Aorta (tissue), 5 donors: Measurements from ENCODE around the gene AIFM1. TPM values are rescaled to one million over a fixed set of nuclear protein-coding genes. Genes with fewer than 3 reads are reported as not detected.

Experiments
- ATAC-seq: fragments of 200-7000 bp; cut with Tn5 transposase; one replicate; pipeline ENCODE4 v1.9.1; 2022; ENCODE audit warnings: moderate library complexity; ENCODE audit not compliant: low FRiP score
- DNase-seq, 2 donors: peaks; one replicate each; pipeline ENCODE4 v3.0.0-alpha.2; 2020
- H3K27ac ChIP-seq, 2 donors: one replicate each; pipeline ENCODE4 v1.5.1; 2013; ENCODE audit warnings: low read length in 2 of 2, mild to moderate bottlenecking in 2 of 2, moderate library complexity in 2 of 2, control low read depth in 1 of 2, inconsistent platforms in 1 of 2, low read depth in 1 of 2
- H3K27me3 ChIP-seq, 2 donors: one replicate each; pipeline ENCODE4 v1.6.1; 2013; ENCODE audit warnings: control low read depth in 1 of 2, low read length in 1 of 2, mild to moderate bottlenecking in 1 of 2, moderate library complexity in 1 of 2; ENCODE audit not compliant: insufficient read depth in 2 of 2, control insufficient read depth in 1 of 2
- H3K36me3 ChIP-seq, 2 donors: one replicate each; pipeline ENCODE4 v1.6.1; 2013; ENCODE audit warnings: control low read depth in 1 of 2, low read length in 1 of 2, mild to moderate bottlenecking in 1 of 2; ENCODE audit not compliant: insufficient read depth in 2 of 2, control insufficient read depth in 1 of 2
- H3K4me1 ChIP-seq, 2 donors: one replicate each; pipeline ENCODE4 v1.6.1; 2013; ENCODE audit warnings: low read length in 2 of 2, control low read depth in 1 of 2, mild to moderate bottlenecking in 1 of 2, moderate library complexity in 1 of 2; ENCODE audit not compliant: insufficient read depth in 2 of 2, control insufficient read depth in 1 of 2
- H3K4me3 ChIP-seq, 2 donors: one replicate each; pipeline ENCODE4 v1.5.1; 2013; ENCODE audit warnings: low read length in 2 of 2, control low read depth in 1 of 2, mild to moderate bottlenecking in 1 of 2
- H3K9me3 ChIP-seq: one replicate; pipeline ENCODE4 v1.6.1; 2013; ENCODE audit warnings: mild to moderate bottlenecking, low read length; ENCODE audit not compliant: control insufficient read depth
- WGBS, 2 donors: extraction: QIAGEN DNeasy Blood & Tissue Kit; methylation state at CpG; one replicate each; pipeline ENCODE4 v1.1.7; 2013; 5-methylcytosine and 5-hydroxymethylcytosine counted together
- intact Hi-C, 2 donors: fragments of 100-400 bp; cut with DNase I; formaldehyde crosslinking; loops; one replicate each; pipeline versions ENCODE4 v1.14.2 to v1.15.0; 2022
- polyA plus RNA-seq, 2 donors: library from polyadenylated mRNA; stranded (reverse); fragments of 200-250 nt; gene quantifications; one replicate each; pipeline ENCODE4 v1.2.3, GENCODE V29; 2013
- total RNA-seq, 2 donors: library from RNA; stranded (reverse); fragmentation: NEBNext Ultra II Directional; extraction: Animal tissue kit (Norgen Biotek cat#: 25700); gene quantifications; one replicate each; pipeline ENCODE4 v1.2.1, GENCODE V29; 2021
- donor health status: healthy with polysubstance abuse.
- donor health status: Bipolar disorder and iron deficiency.
- donor health status: DM: no; HTN: no; CAD: no.
- donor health status: DM: no; HTN: no; CAD: no.
- donor health status: DM: yes; HTN: yes; CAD: no.

Gene AIFM1
- total and polyA plus RNA-seq, 4 donors, result 12.7 to 17.0 (median 16.2) TPM

DNA sequence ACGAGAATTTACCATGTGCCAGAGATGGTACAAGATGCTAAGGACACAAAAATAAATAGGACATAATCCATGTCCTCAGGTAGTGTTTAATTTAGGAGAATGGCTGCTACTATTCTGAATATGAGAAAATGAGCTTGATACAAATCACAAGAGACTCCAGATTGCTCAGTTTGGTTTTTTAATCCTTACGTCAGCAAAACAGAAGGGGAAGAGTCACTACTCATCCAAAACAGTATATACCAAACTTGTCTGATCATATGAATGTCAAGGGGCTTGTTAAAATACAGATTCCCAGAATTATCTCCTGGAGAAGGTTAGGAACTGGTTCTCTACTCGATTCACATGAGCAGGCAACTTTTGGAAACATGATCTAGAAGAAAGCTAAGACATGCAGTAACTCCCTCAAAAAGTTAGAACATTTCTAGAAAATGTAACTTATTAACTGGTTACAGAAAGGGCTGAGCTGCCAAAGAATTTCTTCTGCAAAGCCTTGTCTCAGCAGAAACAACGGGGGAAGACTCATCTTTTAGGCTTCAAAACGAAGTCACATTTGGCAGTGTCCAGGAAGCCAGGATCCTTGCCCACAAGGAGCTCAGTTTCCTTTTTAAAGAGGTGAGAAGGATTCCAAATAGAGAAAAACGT is 3.4 kb downstream of the AIFM1 start:
- no peaks in the 10 kb centered on the region for H3K9me3 ChIP-seq
- no peaks in the 10 kb centered on the region for H3K4me1 ChIP-seq
- no peak overlapping the region for H3K4me3 ChIP-seq
- no peaks in the 10 kb centered on the region for H3K27me3 ChIP-seq
- WGBS, 2 donors, result 50 to 61% methylated on average over 6 of the region's 6 CpGs
- ATAC-seq (no peak), DNase-seq (no peak)
- no peaks in the 10 kb centered on the region for H3K36me3 ChIP-seq
- no peak overlapping the region for H3K27ac ChIP-seq
- intact Hi-C loops, result no loop called here

- DNase-seq (no peak), ATAC-seq (no peak)
- Histone ChIP-seq H3K27me3 (no peaks in the 10 kb centered on the region), H3K9me3 (no peaks in the 10 kb centered on the region), H3K4me3 (no peak overlapping the region), H3K36me3 (no peaks in the 10 kb centered on the region), H3K27ac (no peak overlapping the region), H3K4me1 (no peaks in the 10 kb centered on the region)
- intact Hi-C loops, result no loop called here
- WGBS, 2 donors, result 77 to 86% methylated on average over 4 of the region's 4 CpGs
Observed at GRCh38 chrX:130159776-130160175, 5.9 kb downstream of the AIFM1 start.

DNA sequence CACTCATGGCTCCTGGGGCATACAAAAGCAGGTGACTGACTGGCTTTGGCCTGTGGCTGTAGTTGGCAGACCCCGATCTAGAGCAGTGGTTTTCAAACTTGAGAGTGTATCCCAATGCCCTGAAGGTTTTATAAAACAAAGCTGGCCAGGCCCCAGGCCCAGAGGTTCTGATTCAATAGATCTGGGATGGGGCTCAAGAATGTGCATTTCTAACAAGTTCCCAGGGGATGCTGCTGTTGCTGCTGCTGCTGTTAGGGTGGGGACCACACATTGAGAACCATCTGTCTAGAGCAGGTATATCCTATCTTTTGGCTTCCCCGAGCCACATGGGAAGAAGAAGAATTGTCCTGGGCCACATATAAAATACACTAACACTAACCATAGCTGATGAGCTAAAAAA is 7.3 kb downstream of the AIFM1 start:
- no peaks in the 10 kb centered on the region for H3K27me3 ChIP-seq
- H3K36me3 ChIP-seq, result no peaks in the 10 kb centered on the region
- DNase-seq (no peak), ATAC-seq (no peak)
- no peaks in the 10 kb centered on the region for H3K9me3 ChIP-seq
- H3K27ac ChIP-seq, result no peak overlapping the region
- no peaks in the 10 kb centered on the region for H3K4me1 ChIP-seq
- intact Hi-C loops, result no loop called here
- WGBS, 2 donors, result 77 to 95% methylated on average over 2 of the region's 2 CpGs
- H3K4me3 ChIP-seq, result no peak overlapping the region

GRCh38 chrX:130155564-130155963 is 10.1 kb downstream of the AIFM1 start:
- H3K27me3 ChIP-seq, result no peaks in the 10 kb centered on the region
- intact Hi-C loops, result no loop called here
- H3K36me3 ChIP-seq, result no peaks in the 10 kb centered on the region
- 17 to 40% methylated on average over 2 of the region's 2 CpGs for WGBS, 2 donors
- H3K27ac ChIP-seq, result no peak overlapping the region
- H3K9me3 ChIP-seq, result no peaks in the 10 kb centered on the region
- no peak for ATAC-seq
- DNase-seq, result no peak
- no peaks in the 10 kb centered on the region for H3K4me1 ChIP-seq
- H3K4me3 ChIP-seq, result no peak overlapping the region

DNA sequence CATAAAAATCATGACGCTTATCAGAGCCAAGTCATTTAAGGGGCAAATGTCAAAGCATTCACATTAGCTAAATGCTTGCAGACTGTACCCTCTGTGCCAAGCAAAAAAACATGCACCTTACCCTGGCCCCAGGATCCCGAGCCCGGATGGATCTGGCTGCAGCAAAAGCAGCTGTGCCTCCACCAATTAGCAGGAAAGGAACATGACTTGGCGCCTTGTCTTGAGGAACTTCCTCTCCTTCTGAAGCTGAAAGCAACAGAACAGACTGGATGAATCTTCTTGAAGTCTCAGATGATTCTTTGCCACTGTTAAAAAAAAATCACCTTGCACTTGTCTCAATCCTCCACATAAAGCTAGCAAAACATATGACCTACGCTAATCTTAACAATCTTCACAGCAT is 18.0 kb downstream of the AIFM1 start:
- H3K27me3 ChIP-seq, result no peaks in the 10 kb centered on the region
- DNase-seq (no peak), ATAC-seq (no peak)
- no peaks in the 10 kb centered on the region for H3K4me1 ChIP-seq
- peaks cover 0 to 3% of the 10 kb centered on the region in 2 donors for H3K36me3 ChIP-seq
- 80 to 88% methylated on average over 5 of the region's 5 CpGs for WGBS, 2 donors
- H3K27ac ChIP-seq, result no peak overlapping the region
- no peaks in the 10 kb centered on the region for H3K9me3 ChIP-seq
- intact Hi-C loops, result no loop called here
- H3K4me3 ChIP-seq, result no peak overlapping the region

- 84 to 93% methylated on average over 4 of the region's 4 CpGs for WGBS, 2 donors
- Histone ChIP-seq H3K27me3 (no peaks in the 10 kb centered on the region), H3K4me1 (no peaks in the 10 kb centered on the region), H3K36me3 (peaks cover 0 to 3% of the 10 kb centered on the region in 2 donors), H3K4me3 (no peak overlapping the region), H3K9me3 (no peaks in the 10 kb centered on the region), H3K27ac (no peak overlapping the region)
- intact Hi-C loops, result no loop called here
- DNase-seq (no peak), ATAC-seq (no peak)
Observed at GRCh38 chrX:130145123-130145522, 20.5 kb downstream of the AIFM1 start.

- H3K9me3 ChIP-seq, result no peaks in the 10 kb centered on the region
- no peak for DNase-seq
- H3K4me1 ChIP-seq, result no peaks in the 10 kb centered on the region
- no peak overlapping the region for H3K4me3 ChIP-seq
- no peak overlapping the region for H3K27ac ChIP-seq
- 74 to 90% methylated on average over 3 of the region's 3 CpGs for WGBS, 2 donors
- H3K36me3 ChIP-seq, result peaks cover 0 to 3% of the 10 kb centered on the region in 2 donors
- ATAC-seq, result no peak
- intact Hi-C loops, result no loop called here
- no peaks in the 10 kb centered on the region for H3K27me3 ChIP-seq
Observed at GRCh38 chrX:130144509-130144908, 21.1 kb downstream of the AIFM1 start.

GRCh38 chrX:130139474-130140201 is 26.0 kb downstream of the AIFM1 start:
- Histone ChIP-seq H3K27ac (no peak overlapping the region), H3K4me3 (no peak overlapping the region), H3K27me3 (no peaks in the 10 kb centered on the region), H3K36me3 (peaks cover 0 to 4% of the 10 kb centered on the region in 2 donors), H3K9me3 (no peaks in the 10 kb centered on the region), H3K4me1 (no peaks in the 10 kb centered on the region)
- 32 to 47% methylated on average over 3 of the region's 3 CpGs for WGBS, 2 donors
- intact Hi-C loops, result no loop called here
- ATAC-seq, result no peak
- no peak for DNase-seq

DNA sequence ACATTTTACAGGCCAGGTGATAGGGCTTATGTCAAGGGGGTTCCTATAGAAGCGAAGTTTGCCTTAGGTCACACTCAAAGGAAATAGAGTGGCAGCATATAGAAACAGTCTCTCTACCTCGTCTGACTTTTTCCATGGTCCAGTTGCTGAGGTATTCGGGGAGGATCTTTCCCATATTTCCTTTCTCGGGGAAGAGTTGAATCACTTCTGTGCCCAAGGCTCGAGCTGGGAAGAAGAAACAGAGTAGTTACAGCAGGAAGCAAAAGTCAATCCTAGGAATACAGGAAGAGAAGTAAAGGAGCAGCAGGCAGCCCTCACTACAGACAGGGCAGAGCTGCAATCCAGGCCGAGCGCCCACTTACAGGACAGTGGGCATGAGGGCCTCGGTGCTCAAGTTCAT is 28.7 kb downstream of the AIFM1 start:
- DNase-seq (no peak), ATAC-seq (no peak)
- Histone ChIP-seq H3K27ac (no peak overlapping the region), H3K4me3 (no peak overlapping the region), H3K36me3 (peaks cover 0 to 4% of the 10 kb centered on the region in 2 donors), H3K27me3 (no peaks in the 10 kb centered on the region), H3K4me1 (no peaks in the 10 kb centered on the region), H3K9me3 (no peaks in the 10 kb centered on the region)
- WGBS, 2 donors, result 84 to 93% methylated on average over 8 of the region's 8 CpGs
- intact Hi-C loops, result no loop called here
